ENCODE measurements around the gene SNAPC4.
A peak's percentile ranks its signal among the peaks of the same experiment; 100 is the strongest.

SNAPC4 gene

DNA sequence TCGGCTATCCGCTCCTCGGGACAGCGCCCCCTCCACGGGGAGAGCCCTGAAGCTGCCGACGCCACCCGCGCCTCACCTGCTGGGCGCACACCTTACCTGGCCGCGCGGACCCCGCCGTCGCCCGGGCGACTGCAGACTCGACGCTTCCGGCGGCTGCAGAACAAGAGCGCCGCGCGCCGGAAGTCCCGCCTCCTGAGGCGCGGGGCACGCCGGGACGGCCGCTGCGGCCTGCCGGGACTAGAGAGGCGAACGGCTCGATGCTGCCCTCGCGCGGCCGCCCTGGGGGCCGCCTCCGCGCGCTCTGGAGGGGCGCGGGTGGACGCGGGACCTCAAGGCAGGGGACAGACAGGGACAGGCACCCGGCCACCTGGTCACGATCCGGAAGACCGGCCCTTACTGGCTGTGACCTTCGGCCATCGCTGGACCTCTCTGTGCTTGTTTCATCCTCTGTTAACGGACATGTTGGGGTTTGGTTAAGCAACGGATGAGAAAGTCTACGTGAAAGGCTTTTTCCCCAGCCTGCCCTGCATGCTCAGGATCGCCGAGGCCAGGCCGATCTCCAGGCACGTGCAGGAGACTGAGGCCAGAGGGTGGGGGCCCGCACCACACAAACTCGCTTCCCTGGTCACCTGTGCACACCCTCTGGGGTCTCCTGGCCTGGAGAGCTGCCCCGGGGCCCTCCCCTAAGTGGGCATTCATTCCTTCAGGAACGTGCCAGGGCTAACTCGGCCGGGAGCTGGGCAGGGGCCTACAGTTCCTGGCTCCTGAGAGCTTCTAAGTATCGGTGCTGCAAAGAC is at the start of gene SNAPC4:
Gene SNAPC4, minus strand, starts transcription at position 133 of the 797 bp plus-strand sequence. CDS start 1,742 bp downstream, outside the sequence.
- peak; percentile 51 for DNase-seq (ENCODE audit: extremely low read depth, low read depth)
- TF ChIP-seq CTCF (IDR thresholded peaks at IDR 0.05; ENCODE audit: low read depth, low read length) = peak; percentile 54

GRCh38 chr9:136448655-136449054 is 48.7 kb upstream of the SNAPC4 start:
- TF ChIP-seq CTCF (IDR thresholded peaks at IDR 0.05; ENCODE audit: low read depth, low read length) = no peak
- DNase-seq (ENCODE audit: extremely low read depth, low read depth) = no peak

- no peak for DNase-seq (ENCODE audit: extremely low read depth, low read depth)
- no peak for TF ChIP-seq CTCF (IDR thresholded peaks at IDR 0.05; ENCODE audit: low read depth, low read length)
Measured at GRCh38 chr9:136447173-136447778, 47.3 kb upstream of the SNAPC4 start.

- TF ChIP-seq CTCF (IDR thresholded peaks at IDR 0.05; ENCODE audit: low read depth, low read length) = no peak
Measured at GRCh38 chr9:136445799-136446198, 45.8 kb upstream of the SNAPC4 start.

DNA sequence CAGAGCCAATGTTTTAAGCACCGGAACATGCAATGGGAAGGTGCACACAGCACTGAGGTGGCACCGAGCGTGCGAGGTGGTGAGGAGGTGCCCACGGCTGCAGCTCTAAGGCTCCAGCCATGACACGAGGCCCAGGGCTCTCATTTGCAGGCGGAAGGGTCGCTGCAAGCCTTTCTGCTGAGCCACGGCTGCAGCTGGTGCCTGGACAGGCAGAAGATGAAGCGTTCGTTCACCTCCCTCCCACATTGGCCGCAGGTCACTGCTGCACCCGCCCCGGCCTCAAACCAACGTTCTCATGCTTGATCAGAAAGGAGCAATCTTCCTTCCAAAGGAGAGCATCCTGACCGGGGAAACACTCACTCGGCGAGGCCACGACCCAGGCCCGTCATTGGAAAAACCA is 44.1 kb upstream of the SNAPC4 start:
- no peak for TF ChIP-seq CTCF (IDR thresholded peaks at IDR 0.05; ENCODE audit: low read depth, low read length)
- DNase-seq (ENCODE audit: extremely low read depth, low read depth) = no peak

More at GRCh38 chr9:136445799-136446198, 45.8 kb upstream of the SNAPC4 start:
- no peak for DNase-seq (ENCODE audit: extremely low read depth, low read depth)

- TF ChIP-seq CTCF (IDR thresholded peaks at IDR 0.05; ENCODE audit: low read depth, low read length) = no peak
- DNase-seq (ENCODE audit: extremely low read depth, low read depth) = no peak
Measured at GRCh38 chr9:136443687-136444086, 43.7 kb upstream of the SNAPC4 start.

DNA sequence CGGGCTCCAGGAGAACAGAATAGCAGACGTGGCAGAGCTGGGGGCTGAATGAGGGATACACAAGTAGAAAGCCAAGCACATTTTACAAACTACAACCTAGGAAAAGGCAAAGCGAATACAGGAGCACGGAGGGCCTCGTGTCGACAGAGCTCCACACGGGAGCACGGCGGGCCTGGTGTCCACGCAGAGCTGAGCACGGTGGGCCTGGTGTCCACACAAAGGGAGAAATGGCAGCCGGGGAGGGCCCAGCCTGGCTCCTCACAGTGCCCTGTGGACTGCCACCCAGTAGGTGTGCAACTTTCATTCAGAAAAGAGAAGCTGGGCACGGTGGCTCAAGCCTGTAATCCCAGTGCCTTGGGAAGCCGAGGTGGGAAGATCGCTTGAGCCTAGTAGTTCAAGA is 43.1 kb upstream of the SNAPC4 start:
- no peak for TF ChIP-seq CTCF (IDR thresholded peaks at IDR 0.05; ENCODE audit: low read depth, low read length)
- DNase-seq (ENCODE audit: extremely low read depth, low read depth) = no peak

Measured in AG09319 (cell line).